Esophagus muscularis mucosa (tissue), 4 donors: ENCODE results near the gene TJP1.

Experiments
- EP300 ChIP-seq: sonication (generic); formaldehyde crosslinking; IDR thresholded peaks from one replicate; pipeline ENCODE4 v1.6.1; 2017; ENCODE audit warnings: antibody characterized with exemption
- POLR2A ChIP-seq: fragments of 450-650 bp; IDR thresholded peaks from one replicate; pipeline ENCODE4 v1.6.1; 2017; ENCODE audit warnings: antibody characterized with exemption, moderate library complexity, mild to moderate bottlenecking, low read depth
- POLR2AphosphoS5 ChIP-seq, 2 donors: sonication (generic); formaldehyde crosslinking; IDR thresholded peaks; one replicate each; pipeline ENCODE4 v1.6.1; 2017; ENCODE audit warnings: antibody characterized with exemption in 2 of 2
- TF ChIP-seq, protein P1 (sequence below), 3 experiments: fragments of 200-600 bp in 2 of 3; fragments of 450-650 bp in 1 of 3; sonication (generic) in 2 of 3; IDR thresholded peaks; one replicate each; pipeline ENCODE4 v1.5.1; 2017 to 2019; ENCODE audit warnings: antibody characterized with exemption in 3 of 3, mild to moderate bottlenecking in 2 of 3, moderate library complexity in 1 of 3

DNA sequence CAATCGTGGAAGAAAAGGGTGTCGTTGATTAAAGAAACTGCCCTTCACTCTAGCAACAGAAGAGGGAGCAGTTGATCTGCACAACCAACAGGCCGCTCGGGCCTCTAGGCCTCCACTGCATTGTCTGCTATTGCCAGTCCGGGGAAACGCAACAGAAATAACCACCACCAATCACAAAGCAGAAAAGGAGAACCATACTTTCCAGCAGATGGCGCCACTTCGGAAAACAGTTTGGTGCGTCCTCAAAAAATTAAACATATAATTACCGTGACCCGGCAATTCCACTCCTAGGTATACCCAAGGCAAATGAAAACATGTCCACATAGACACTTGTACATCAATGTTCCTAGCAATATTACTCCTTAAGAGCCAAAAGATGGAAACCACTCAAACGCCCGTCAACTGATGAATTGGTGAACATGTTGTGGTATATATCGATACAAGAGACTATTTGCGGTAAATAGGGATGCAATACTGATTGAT lies 154.1 kb downstream of the TJP1 start:
- TF ChIP-seq, protein P1, sequence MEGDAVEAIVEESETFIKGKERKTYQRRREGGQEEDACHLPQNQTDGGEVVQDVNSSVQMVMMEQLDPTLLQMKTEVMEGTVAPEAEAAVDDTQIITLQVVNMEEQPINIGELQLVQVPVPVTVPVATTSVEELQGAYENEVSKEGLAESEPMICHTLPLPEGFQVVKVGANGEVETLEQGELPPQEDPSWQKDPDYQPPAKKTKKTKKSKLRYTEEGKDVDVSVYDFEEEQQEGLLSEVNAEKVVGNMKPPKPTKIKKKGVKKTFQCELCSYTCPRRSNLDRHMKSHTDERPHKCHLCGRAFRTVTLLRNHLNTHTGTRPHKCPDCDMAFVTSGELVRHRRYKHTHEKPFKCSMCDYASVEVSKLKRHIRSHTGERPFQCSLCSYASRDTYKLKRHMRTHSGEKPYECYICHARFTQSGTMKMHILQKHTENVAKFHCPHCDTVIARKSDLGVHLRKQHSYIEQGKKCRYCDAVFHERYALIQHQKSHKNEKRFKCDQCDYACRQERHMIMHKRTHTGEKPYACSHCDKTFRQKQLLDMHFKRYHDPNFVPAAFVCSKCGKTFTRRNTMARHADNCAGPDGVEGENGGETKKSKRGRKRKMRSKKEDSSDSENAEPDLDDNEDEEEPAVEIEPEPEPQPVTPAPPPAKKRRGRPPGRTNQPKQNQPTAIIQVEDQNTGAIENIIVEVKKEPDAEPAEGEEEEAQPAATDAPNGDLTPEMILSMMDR (IDR thresholded peaks at IDR 0.05) = peak; percentile 40 to 61 (median 48)
- TF ChIP-seq POLR2AphosphoS5 (IDR thresholded peaks at IDR 0.05) = no peak
- no peak for TF ChIP-seq POLR2A
- TF ChIP-seq EP300 = no peak
